Spleen (tissue), 11 donors: ENCODE results near the gene ARF1. TPM values are rescaled to one million over a fixed set of nuclear protein-coding genes. Genes with fewer than 3 reads are reported as not detected.

Experiments
- DNase-seq: peaks from one replicate; pipeline ENCODE4 v3.0.0-alpha.2; 2020
- H3K27ac ChIP-seq, 8 donors: fragments of 200-600 bp; sonication (generic) in 7 of 8; 1 replicate in 4 of 8; 2 replicates in 4 of 8; pipeline versions ENCODE4 v1.5.0 to v1.8.0; 2016 to 2021; ENCODE audit warnings: inconsistent platforms in 4 of 8, mild to moderate bottlenecking in 4 of 8, moderate library complexity in 1 of 8
- H3K27me3 ChIP-seq, 7 donors: fragments of 200-600 bp; sonication (generic) in 6 of 7; replicated peaks in 1 of 7; 1 replicate in 4 of 7; 2 replicates in 3 of 7; pipeline versions ENCODE4 v1.5.0 to v1.8.0; 2016 to 2021; ENCODE audit warnings: inconsistent platforms in 3 of 7, mild to moderate bottlenecking in 1 of 7
- H3K36me3 ChIP-seq, 6 donors: fragments of 200-600 bp; sonication (generic) in 5 of 6; 1 replicate in 4 of 6; 2 replicates in 2 of 6; pipeline versions ENCODE4 v1.5.0 to v1.8.0; 2016 to 2021; ENCODE audit warnings: inconsistent platforms in 2 of 6
- H3K4me1 ChIP-seq, 6 donors: fragments of 200-600 bp; sonication (generic) in 5 of 6; 1 replicate in 3 of 6; 2 replicates in 3 of 6; pipeline versions ENCODE4 v1.5.0 to v1.8.0; 2016 to 2021; ENCODE audit warnings: inconsistent platforms in 3 of 6
- H3K4me3 ChIP-seq, 8 donors: fragments of 200-600 bp; sonication (generic) in 7 of 8; 1 replicate in 4 of 8; 2 replicates in 4 of 8; pipeline versions ENCODE4 v1.5.0 to v1.8.0; 2016 to 2021; ENCODE audit warnings: inconsistent platforms in 4 of 8, mild to moderate bottlenecking in 4 of 8, moderate library complexity in 2 of 8
- H3K9me3 ChIP-seq, 8 donors: fragments of 200-600 bp; sonication (generic) in 7 of 8; 1 replicate in 4 of 8; 2 replicates in 4 of 8; pipeline versions ENCODE4 v1.5.0 to v1.8.0; 2016 to 2021; ENCODE audit warnings: inconsistent platforms in 4 of 8
- POLR2A ChIP-seq, 3 donors: fragments of 450-650 bp; IDR thresholded peaks; one replicate each; pipeline ENCODE4 v1.5.1; 2017; ENCODE audit warnings: antibody characterized with exemption in 3 of 3, mild to moderate bottlenecking in 1 of 3
- POLR2AphosphoS5 ChIP-seq, 3 donors: sonication (generic); formaldehyde crosslinking; IDR thresholded peaks; one replicate each; pipeline ENCODE4 v1.5.1; 2017; ENCODE audit warnings: antibody characterized with exemption in 3 of 3
- WGBS, 5 donors: extraction: QIAGEN DNeasy Blood & Tissue Kit in 3 of 5; methylation state at CpG; one replicate each; pipeline versions ENCODE4 v1.1.5 to v1.1.7; 2013 to 2018; 5-methylcytosine and 5-hydroxymethylcytosine counted together
- intact Hi-C: fragments of 100-400 bp; cut with DNase I; formaldehyde crosslinking; loops from one replicate; pipeline ENCODE4 v1.15.0; 2023; ENCODE audit warnings: low total_unique reads
- polyA plus RNA-seq, 3 donors: library from polyadenylated mRNA; stranded (reverse); fragments of 200-250 nt; gene quantifications; one replicate each; pipeline ENCODE4 v1.2.1, GENCODE V29; 2013
- total RNA-seq, 7 donors: library from RNA; depleted of rRNA in 3 of 7; stranded (reverse); fragments of >200 nt in 3 of 7; fragmentation: NEBNext Ultra II Directional in 4 of 7; extraction: Animal tissue kit (Norgen Biotek cat#: 25700) in 4 of 7; gene quantifications; one replicate each; pipeline versions ENCODE4 v1.1.0 to v1.2.1, GENCODE V29; 2016 to 2021
- TF ChIP-seq, protein P1 (sequence below), 11 experiments: fragments of 200-600 bp in 7 of 11; fragments of 450-650 bp in 4 of 11; sonication (generic) in 4 of 11; IDR thresholded peaks in 8 of 11; conservative IDR thresholded peaks in 3 of 11; 1 replicate in 7 of 11; 2 replicates in 4 of 11; pipeline versions ENCODE4 v1.4.0 to v1.8.0; 2016 to 2021; ENCODE audit warnings: antibody characterized with exemption in 11 of 11, inconsistent platforms in 4 of 11, mild to moderate bottlenecking in 1 of 11
- donor health status: healthy with polysubstance abuse.
- donor health status: DM: no; HTN: no; CAD: no; lungs with moderate emphysema.
- donor health status: DM: no; HTN: no; CAD: no.
- donor health status: Bipolar disorder and iron deficiency.
- donor health status: healthy.
- donor health status: DM: no; HTN: no; CAD: no.
- donor health status: DM: yes; HTN: yes; CAD: no.

The ARF1 gene
- total and polyA plus RNA-seq, 10 donors: 150 to 387 (median 324) TPM

DNA sequence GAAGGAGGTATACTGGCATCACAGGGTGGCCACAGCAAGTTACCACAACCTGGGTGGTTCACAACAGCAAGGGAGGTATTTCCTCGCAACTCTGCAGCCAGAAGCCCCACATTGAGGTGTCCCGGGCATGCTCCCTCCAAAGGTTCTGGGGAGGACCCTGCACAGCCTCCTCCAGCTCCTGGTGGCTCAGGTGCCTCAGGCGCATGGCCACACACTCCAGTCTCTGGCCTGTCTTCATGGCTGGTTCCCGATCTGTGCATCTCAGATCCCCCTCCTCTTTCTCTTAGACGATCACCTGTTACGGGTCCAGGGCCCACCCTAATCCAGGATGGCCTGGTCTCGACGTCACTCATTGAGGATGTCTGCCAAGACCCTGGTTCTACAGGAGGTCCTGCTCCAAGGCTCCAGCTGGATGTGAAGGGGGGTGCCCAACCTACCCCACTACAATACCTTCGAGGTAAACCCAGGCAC, 6.7 kb upstream of the ARF1 start:
- 84 to 93% (median 87%) methylated on average over 8 to 9 of the region's 9 CpGs for WGBS, 5 donors
- Histone ChIP-seq H3K27me3 (peaks cover 0 to 5% (median 0%) of the 10 kb centered on the region in 7 donors), H3K27ac (no peak overlapping the region), H3K36me3 (no peaks in the 10 kb centered on the region), H3K4me3 (no peak overlapping the region), H3K9me3 (no peaks in the 10 kb centered on the region), H3K4me1 (peaks cover 0 to 38% (median 15%) of the 10 kb centered on the region in 6 donors)
- no peak for DNase-seq
- TF ChIP-seq POLR2A (IDR thresholded peaks at IDR 0.05): no peak
- no peak for TF ChIP-seq POLR2AphosphoS5 (IDR thresholded peaks at IDR 0.05)
- TF ChIP-seq, protein P1, sequence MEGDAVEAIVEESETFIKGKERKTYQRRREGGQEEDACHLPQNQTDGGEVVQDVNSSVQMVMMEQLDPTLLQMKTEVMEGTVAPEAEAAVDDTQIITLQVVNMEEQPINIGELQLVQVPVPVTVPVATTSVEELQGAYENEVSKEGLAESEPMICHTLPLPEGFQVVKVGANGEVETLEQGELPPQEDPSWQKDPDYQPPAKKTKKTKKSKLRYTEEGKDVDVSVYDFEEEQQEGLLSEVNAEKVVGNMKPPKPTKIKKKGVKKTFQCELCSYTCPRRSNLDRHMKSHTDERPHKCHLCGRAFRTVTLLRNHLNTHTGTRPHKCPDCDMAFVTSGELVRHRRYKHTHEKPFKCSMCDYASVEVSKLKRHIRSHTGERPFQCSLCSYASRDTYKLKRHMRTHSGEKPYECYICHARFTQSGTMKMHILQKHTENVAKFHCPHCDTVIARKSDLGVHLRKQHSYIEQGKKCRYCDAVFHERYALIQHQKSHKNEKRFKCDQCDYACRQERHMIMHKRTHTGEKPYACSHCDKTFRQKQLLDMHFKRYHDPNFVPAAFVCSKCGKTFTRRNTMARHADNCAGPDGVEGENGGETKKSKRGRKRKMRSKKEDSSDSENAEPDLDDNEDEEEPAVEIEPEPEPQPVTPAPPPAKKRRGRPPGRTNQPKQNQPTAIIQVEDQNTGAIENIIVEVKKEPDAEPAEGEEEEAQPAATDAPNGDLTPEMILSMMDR (IDR thresholded peaks at IDR 0.05 in 8 of 11, conservative IDR thresholded peaks at IDR 0.05 in 3 of 11): no peak
- intact Hi-C loops: no loop called here

DNA sequence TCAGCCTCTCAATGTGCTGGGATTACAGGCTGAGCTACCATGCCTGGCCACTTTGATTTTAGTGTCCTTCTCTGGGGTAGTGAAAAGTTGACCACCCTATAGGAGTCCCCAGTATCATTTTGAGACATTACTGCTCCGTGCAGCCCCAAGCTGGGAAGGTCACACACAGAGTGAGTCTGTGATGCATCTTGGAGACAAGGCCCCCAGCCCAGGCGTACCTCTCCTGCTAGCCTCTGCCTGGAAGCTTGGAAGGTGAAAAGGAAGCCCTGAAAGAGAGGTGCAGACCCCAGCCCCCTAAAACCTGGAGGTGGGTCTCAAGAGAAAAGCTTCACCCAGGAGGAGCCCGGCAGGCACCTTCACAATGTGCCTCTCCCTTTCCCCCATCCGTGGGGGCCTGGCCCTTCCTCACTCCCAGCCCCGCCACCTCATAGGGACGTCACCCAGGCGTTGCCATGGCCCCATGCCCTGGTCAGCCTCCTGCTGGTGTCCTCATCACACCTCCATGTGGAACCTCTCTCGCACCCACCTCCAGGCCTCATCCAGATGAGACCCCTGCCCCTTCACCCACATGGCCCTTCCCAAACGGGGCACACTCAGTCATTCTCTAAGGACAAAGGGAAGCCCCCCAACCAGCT, 5.6 kb upstream of the ARF1 start:
- WGBS, 5 donors: 74 to 89% (median 82%) methylated on average over 9 of the region's 9 CpGs
- DNase-seq: no peak

DNA sequence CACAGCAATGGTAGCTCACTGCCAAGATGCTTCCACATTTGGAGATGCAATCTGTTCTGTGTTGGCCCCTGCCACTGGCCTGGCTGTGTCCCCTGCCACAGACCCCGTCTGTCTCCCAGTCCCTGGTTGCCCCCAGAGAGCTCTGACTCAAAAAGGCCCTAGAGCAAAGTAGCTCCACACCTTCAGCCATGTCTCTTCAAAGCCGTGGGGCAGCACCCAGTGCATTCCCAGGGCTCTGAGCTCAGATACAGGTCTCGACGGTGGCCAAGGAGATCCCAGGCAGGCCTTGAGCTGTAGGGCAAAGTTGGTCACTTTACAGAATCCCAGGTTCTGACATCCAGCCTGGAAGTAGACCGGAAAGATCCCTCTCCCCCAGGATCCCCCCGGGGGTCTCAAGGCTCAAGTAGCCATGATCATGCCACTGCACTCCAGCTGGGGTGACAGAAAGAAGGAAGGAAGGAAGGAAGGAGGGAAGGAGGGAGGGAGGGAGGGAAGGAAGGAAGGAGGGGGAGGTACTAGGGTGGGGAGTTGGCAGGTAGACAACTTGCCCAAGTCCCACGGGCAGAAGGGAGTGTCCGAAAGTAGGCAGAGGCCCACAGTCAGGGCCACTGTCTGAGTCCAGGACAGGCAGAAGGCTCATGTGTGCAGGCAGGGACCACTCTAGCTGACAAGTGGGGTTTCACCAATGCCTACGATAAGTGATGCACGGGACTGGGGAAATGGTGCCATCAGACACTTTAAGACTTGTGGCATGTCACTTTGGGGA, 4.8 kb upstream of the ARF1 start:
- 49 to 74% (median 59%) methylated on average over 10 of the region's 10 CpGs for WGBS, 5 donors
- Histone ChIP-seq H3K27me3 (peaks cover 0 to under 1% (median 0%) of the 10 kb centered on the region in 7 donors), H3K9me3 (no peaks in the 10 kb centered on the region), H3K4me3 (no peak overlapping the region), H3K27ac (no peak overlapping the region), H3K36me3 (no peaks in the 10 kb centered on the region), H3K4me1 (peaks cover 7 to 51% (median 26%) of the 10 kb centered on the region in 6 donors)
- intact Hi-C loops: no loop called here
- TF ChIP-seq POLR2A (IDR thresholded peaks at IDR 0.05) (no peak), POLR2AphosphoS5 (IDR thresholded peaks at IDR 0.05) (no peak)
- TF ChIP-seq, protein P1 (IDR thresholded peaks at IDR 0.05 in 8 of 11, conservative IDR thresholded peaks at IDR 0.05 in 3 of 11): no peak
- DNase-seq: no peak

More for the DNA sequence above, 5.6 kb upstream of the ARF1 start:
- H3K36me3 ChIP-seq: no peaks in the 10 kb centered on the region
- H3K4me1 ChIP-seq: peaks cover 7 to 49% (median 25%) of the 10 kb centered on the region in 6 donors
- no peaks in the 10 kb centered on the region for H3K9me3 ChIP-seq
- intact Hi-C loops: no loop called here
- no peak overlapping the region for H3K27ac ChIP-seq
- peaks cover 0 to 5% (median 0%) of the 10 kb centered on the region in 7 donors for H3K27me3 ChIP-seq
- TF ChIP-seq POLR2A (IDR thresholded peaks at IDR 0.05) (no peak), POLR2AphosphoS5 (IDR thresholded peaks at IDR 0.05) (no peak)
- TF ChIP-seq, protein P1 (IDR thresholded peaks at IDR 0.05 in 8 of 11, conservative IDR thresholded peaks at IDR 0.05 in 3 of 11): no peak
- H3K4me3 ChIP-seq: no peak overlapping the region

DNA sequence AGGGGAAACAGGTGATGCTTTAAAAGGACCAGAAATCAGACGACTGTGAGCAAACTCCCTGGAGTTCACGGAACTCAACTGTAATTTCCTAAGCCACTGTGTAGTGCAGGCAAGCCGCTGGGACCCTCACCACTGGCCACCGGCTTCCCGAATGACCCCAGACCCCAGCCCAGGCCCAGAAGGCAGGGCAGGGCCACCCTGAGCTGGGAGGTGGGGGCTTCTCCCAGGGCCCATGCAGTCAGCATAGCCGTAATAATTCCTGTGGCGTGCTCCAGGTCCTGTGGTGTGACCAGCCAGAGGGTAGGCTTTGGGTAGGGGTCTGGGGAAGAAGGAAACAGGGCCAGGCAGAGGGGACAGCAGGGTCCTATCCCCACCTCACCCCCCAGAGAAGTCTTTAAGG, 3.5 kb upstream of the ARF1 start:
- Histone ChIP-seq H3K4me1 (peaks cover 7 to 58% (median 33%) of the 10 kb centered on the region in 6 donors), H3K27ac (no peak overlapping the region), H3K36me3 (no peaks in the 10 kb centered on the region), H3K27me3 (no peaks in the 10 kb centered on the region), H3K4me3 (no peak overlapping the region), H3K9me3 (no peaks in the 10 kb centered on the region)
- TF ChIP-seq, protein P1 (IDR thresholded peaks at IDR 0.05 in 8 of 11, conservative IDR thresholded peaks at IDR 0.05 in 3 of 11): no peak
- WGBS, 5 donors: 92 to 95% (median 93%) methylated on average over 7 of the region's 7 CpGs
- peak; percentile 63 for DNase-seq
- intact Hi-C loops: no loop called here
